H1 (cell line): ENCODE data around the gene FRMD3. TPM values are rescaled to one million over a fixed set of nuclear protein-coding genes. Genes with fewer than 3 reads are reported as not detected.

ENCODE experiments used
- CTCF ChIA-PET: fragments of 300-600 bp; sonication (Branson Sonifier 250); formaldehyde crosslinking; loops from one replicate; lab custom pipeline; 2021; ENCODE audit not compliant: partially characterized antibody; lab: Charles Lee
- POLR2A ChIA-PET: fragments of 300-600 bp; sonication (Branson Sonifier 250); formaldehyde crosslinking; loops from one replicate; lab custom pipeline; 2021; ENCODE audit warnings: inconsistent platforms; ENCODE audit not compliant: partially characterized antibody; lab: Charles Lee
- DNase-seq, 2 experiments: peaks; one replicate each; pipeline versions ENCODE4 v3.0.0 to v3.0.0-alpha.2; 2010 to 2022; ENCODE audit warnings: low spot score in 2 of 2, low read depth in 1 of 2, mixed read lengths in 1 of 2
- FAIRE-seq: peaks from 2 replicates; lab custom pipeline; 2011; peaks lifted over from hg19 to GRCh38; lab: Jason Lieb, UNC
- H2AFZ ChIP-seq: 2 replicates; pipeline ENCODE4 v1.8.1; 2012; ENCODE audit warnings: low read length, inconsistent platforms
- H2AK5ac ChIP-seq: 2 replicates; pipeline ENCODE4 v1.6.1; 2013; ENCODE audit warnings: low read depth, low read length
- H2BK120ac ChIP-seq: replicated peaks from 2 replicates; pipeline ENCODE3; 2013; ENCODE audit warnings: low read depth, low read length, inconsistent platforms
- H2BK12ac ChIP-seq: 2 replicates; pipeline ENCODE4 v1.6.1; 2013; ENCODE audit warnings: low read depth, low read length
- H2BK15ac ChIP-seq: 2 replicates; pipeline ENCODE4 v1.6.1; 2013; ENCODE audit warnings: low read length
- H2BK20ac ChIP-seq: 2 replicates; pipeline ENCODE4 v1.6.1; 2013; ENCODE audit warnings: low read length
- H2BK5ac ChIP-seq: 2 replicates; pipeline ENCODE4 v1.6.1; 2013; ENCODE audit warnings: low read depth, low read length
- H3K14ac ChIP-seq: 2 replicates; pipeline ENCODE4 v1.6.1; 2013; ENCODE audit warnings: inconsistent platforms; ENCODE audit not compliant: insufficient read length
- H3K18ac ChIP-seq: 2 replicates; pipeline ENCODE4 v1.6.1; 2013; ENCODE audit warnings: low read length; ENCODE audit errors: extremely low read depth
- H3K23ac ChIP-seq: 2 replicates; pipeline ENCODE4 v1.6.1; 2013; ENCODE audit warnings: inconsistent platforms; ENCODE audit not compliant: insufficient read length
- H3K23me2 ChIP-seq: 2 replicates; pipeline ENCODE4 v1.6.1; 2013; ENCODE audit warnings: low read depth, low read length
- H3K27ac ChIP-seq: 2 replicates; pipeline ENCODE4 v1.6.1; 2011; ENCODE audit warnings: low read depth, low read length, inconsistent platforms
- H3K27me3 ChIP-seq, 4 experiments: replicated peaks in 1 of 4; 1 replicate in 1 of 4; 2 replicates in 3 of 4; pipeline versions ENCODE4 v1.6.1 to v1.8.1; 2011 to 2013; ENCODE audit warnings: low read length in 3 of 4, mild to moderate bottlenecking in 3 of 4, inconsistent platforms in 2 of 4, mixed read lengths in 2 of 4, moderate library complexity in 1 of 4; ENCODE audit not compliant: control insufficient read depth in 3 of 4, insufficient read depth in 3 of 4; ENCODE audit errors: extremely low read depth in 1 of 4
- H3K36me3 ChIP-seq, 4 experiments: 2 replicates each; pipeline versions ENCODE4 v1.6.1 to v1.8.1; 2011 to 2013; ENCODE audit warnings: mild to moderate bottlenecking in 4 of 4, low read length in 3 of 4, moderate library complexity in 2 of 4, control low read depth in 1 of 4, inconsistent platforms in 1 of 4; ENCODE audit not compliant: insufficient read depth in 4 of 4, control insufficient read depth in 2 of 4
- H3K4ac ChIP-seq: replicated peaks from 2 replicates; pipeline ENCODE3; 2013; ENCODE audit warnings: low read length, low read depth, mixed read lengths, inconsistent platforms; ENCODE audit not compliant: insufficient read length
- H3K4me1 ChIP-seq, 4 experiments: replicated peaks in 1 of 4; 1 replicate in 1 of 4; 2 replicates in 3 of 4; pipeline versions ENCODE4 v1.6.1 to v1.8.1; 2011 to 2013; ENCODE audit warnings: low read length in 3 of 4, inconsistent platforms in 2 of 4, mixed read lengths in 1 of 4; ENCODE audit not compliant: insufficient read depth in 4 of 4, control insufficient read depth in 3 of 4
- H3K4me2 ChIP-seq, 2 experiments: 2 replicates each; pipeline versions ENCODE4 v1.6.1 to v1.8.1; 2011 to 2013; ENCODE audit warnings: low read depth in 2 of 2, low read length in 2 of 2, control low read depth in 1 of 2, inconsistent platforms in 1 of 2, mild to moderate bottlenecking in 1 of 2; ENCODE audit not compliant: insufficient read depth in 1 of 2
- H3K4me3 ChIP-seq, 4 experiments: fragments of 200-600, 300-600 bp in 1 of 4; sonication (generic), shearing (Covaris generic), sonication (Bioruptor Twin) in 1 of 4; 2 replicates each; pipeline versions ENCODE4 v1.5.1 to v1.8.1; 2011 to 2016; ENCODE audit warnings: low read length in 4 of 4, low read depth in 3 of 4, control low read depth in 2 of 4, inconsistent platforms in 2 of 4, mild to moderate bottlenecking in 2 of 4, mixed read lengths in 1 of 4, moderate library complexity in 1 of 4; ENCODE audit not compliant: insufficient read depth in 2 of 4; ENCODE audit errors: extremely low read depth in 1 of 4
- H3K56ac ChIP-seq: replicated peaks from 2 replicates; pipeline ENCODE3; 2013; ENCODE audit warnings: low read depth, mild to moderate bottlenecking, mixed read lengths, low read length, inconsistent platforms; ENCODE audit not compliant: insufficient read length
- H3K79me1 ChIP-seq: 2 replicates; pipeline ENCODE4 v1.6.1; 2013; ENCODE audit warnings: low read depth, low read length, control low read depth
- H3K79me2 ChIP-seq, 2 experiments: 2 replicates each; pipeline versions ENCODE4 v1.6.1 to v1.8.1; 2012 to 2013; ENCODE audit warnings: low read length in 2 of 2, mild to moderate bottlenecking in 2 of 2, inconsistent platforms in 1 of 2; ENCODE audit not compliant: insufficient read depth in 2 of 2, control insufficient read depth in 1 of 2
- H3K9ac ChIP-seq, 4 experiments: replicated peaks in 1 of 4; 1 replicate in 1 of 4; 2 replicates in 3 of 4; pipeline versions ENCODE4 v1.6.1 to v1.8.1; 2011 to 2013; ENCODE audit warnings: low read depth in 3 of 4, low read length in 3 of 4, control low read depth in 2 of 4, mild to moderate bottlenecking in 2 of 4, moderate library complexity in 2 of 4, inconsistent platforms in 1 of 4; ENCODE audit errors: extremely low read depth in 1 of 4
- H3K9me3 ChIP-seq, 2 experiments: 2 replicates each; pipeline versions ENCODE4 v1.6.1 to v1.8.1; 2012 to 2013; ENCODE audit warnings: mild to moderate bottlenecking in 2 of 2, moderate library complexity in 2 of 2, control low read depth in 1 of 2, inconsistent platforms in 1 of 2, low read depth in 1 of 2, low read length in 1 of 2, mixed read lengths in 1 of 2; ENCODE audit not compliant: insufficient read depth in 2 of 2
- H4K20me1 ChIP-seq, 2 experiments: replicated peaks in 1 of 2; 2 replicates each; pipeline versions ENCODE3 to v1.8.1; 2011 to 2013; ENCODE audit warnings: inconsistent platforms in 2 of 2, low read length in 2 of 2, mild to moderate bottlenecking in 1 of 2; ENCODE audit not compliant: insufficient read depth in 2 of 2, control insufficient read depth in 1 of 2
- H4K5ac ChIP-seq: 2 replicates; pipeline ENCODE4 v1.6.1; 2013; ENCODE audit warnings: low read length, low read depth, mixed read lengths, inconsistent platforms; ENCODE audit not compliant: insufficient read length
- H4K8ac ChIP-seq: 2 replicates; pipeline ENCODE4 v1.8.0; 2013; ENCODE audit warnings: mild to moderate bottlenecking, moderate library complexity, low read length, inconsistent platforms; ENCODE audit not compliant: insufficient read depth; ENCODE audit errors: extremely low read depth
- H4K91ac ChIP-seq: replicated peaks from 2 replicates; pipeline ENCODE3; 2013; ENCODE audit warnings: low read length, mixed read lengths, inconsistent platforms; ENCODE audit not compliant: insufficient read length
- EZH2 ChIP-seq: fragments of 200-600 bp; sonication (generic); IDR thresholded peaks from 2 replicates; pipeline ENCODE4 v1.7.1; 2012; ENCODE audit warnings: low read depth, mild to moderate bottlenecking, moderate library complexity, low read length, inconsistent platforms; ENCODE audit not compliant: severe bottlenecking
- POLR2A ChIP-seq, 2 experiments: IDR thresholded peaks; 1 replicate in 1 of 2; 2 replicates in 1 of 2; pipeline ENCODE4 v1.6.1; 2011; ENCODE audit warnings: low read depth in 2 of 2, low read length in 2 of 2, mild to moderate bottlenecking in 2 of 2; ENCODE audit errors: control extremely low read depth in 1 of 2
- SIX5 ChIP-seq: IDR thresholded peaks from 2 replicates; pipeline ENCODE4 v1.6.1; 2011; ENCODE audit warnings: mild to moderate bottlenecking, low read depth, low read length
- SUZ12 ChIP-seq: fragments of 200-600 bp; sonication (generic); IDR thresholded peaks from 2 replicates; pipeline ENCODE4 v1.6.1; 2012; ENCODE audit warnings: mild to moderate bottlenecking, inconsistent platforms, low read length, moderate library complexity, mixed read lengths
- WGBS, 2 experiments: shearing (Covaris generic) in 1 of 2; methylation state at CpG; one replicate each; pipeline versions ENCODE4 v1.1.6 to v1.1.7; 2013 to 2015; ENCODE audit warnings: low lambda C conversion rate in 2 of 2, mixed read lengths in 2 of 2, inconsistent platforms in 1 of 2, low coverage in 1 of 2, missing lambda C conversion rate in 1 of 2; ENCODE audit not compliant: insufficient replicate concordance in 2 of 2, insufficient coverage in 1 of 2, insufficient read length in 1 of 2; ENCODE audit errors: extremely low coverage in 1 of 2, missing lambda C conversion rate in 1 of 2; 5-methylcytosine and 5-hydroxymethylcytosine counted together
- polyA plus RNA-seq, 7 experiments: library from polyadenylated mRNA; depleted of rRNA in 3 of 7; stranded (reverse) in 5 of 7; unstranded in 2 of 7; fragments of >200 nt in 5 of 7; fragments of 200-250 nt in 2 of 7; gene quantifications; 1 replicate in 5 of 7; 2 replicates in 1 of 7; 4 replicates in 1 of 7; pipeline versions ENCODE4 v1.2.1 to v1.2.3, GENCODE V29; 2011 to 2013; ENCODE audit warnings: missing spikeins in 2 of 7, mixed read lengths in 2 of 7
- total RNA-seq: library from RNA; stranded (reverse); fragmentation: NEBNext Ultra II Directional; extraction: Animal tissue kit (Norgen Biotek cat#: 25700); gene quantifications from 2 replicates; pipeline ENCODE4 v1.2.1, GENCODE V29; 2021

Gene FRMD3
- total and polyA plus RNA-seq, 2 of the 8 experiments (the other 6 are each of a cell fraction or from before 2014, with no cell fraction given), result 0.15 to 1.4 TPM

GRCh38 chr9:83218411-83219090 is 319.6 kb downstream of the FRMD3 start:
- H4K20me1 ChIP-seq, result no peaks in the 10 kb centered on the region
- H2BK12ac ChIP-seq, result peak overlapping the region; percentile 2; the same call in 1 of the 2 replicates
- no peak overlapping the region for H2AK5ac ChIP-seq
- no peak overlapping the region for H3K4ac ChIP-seq
- no peak overlapping the region for H3K14ac ChIP-seq
- FAIRE-seq (no peak), DNase-seq (no peak)
- 75% methylated on average over 11 of the region's 11 CpGs; no CpG with 5 or more reads in 1 of the 2 experiments for WGBS, 2 experiments
- H3K27ac ChIP-seq, result no peak overlapping the region
- no peaks in the 10 kb centered on the region for H3K27me3 ChIP-seq
- no peaks in the 10 kb centered on the region for H3K79me1 ChIP-seq
- peaks cover 7 to 9% of the 10 kb centered on the region in 2 experiments; a peak in 2 of 4 replicates for H3K9me3 ChIP-seq
- H2BK5ac ChIP-seq, result peak overlapping the region; percentile 60; the same call in 1 of the 2 replicates
- peak overlapping the region; percentile 18 to 80; a peak in 3 of 4 replicates for H3K4me2 ChIP-seq
- no peak overlapping the region for H4K5ac ChIP-seq
- H2AFZ ChIP-seq, result peak overlapping the region; percentile 71
- no peak overlapping the region for H2BK15ac ChIP-seq
- H3K23me2 ChIP-seq, result no peaks in the 10 kb centered on the region; the same call in 1 of the 2 replicates
- H3K36me3 ChIP-seq, result no peaks in the 10 kb centered on the region
- no peak overlapping the region for H2BK120ac ChIP-seq
- POLR2A ChIA-PET, result no interaction called here
- H3K79me2 ChIP-seq, result no peaks in the 10 kb centered on the region
- H4K91ac ChIP-seq, result no peak overlapping the region
- peak overlapping the region in 1 of 4 experiments; percentile 11; a peak in 1 of 8 replicates for H3K4me3 ChIP-seq
- no peak for TF ChIP-seq SUZ12
- no peak for TF ChIP-seq EZH2
- TF ChIP-seq POLR2A (IDR thresholded peaks at IDR 0.05; ENCODE audit: control extremely low read depth in 1 of 2, low read depth in 2 of 2, low read length in 2 of 2), result no peak
- TF ChIP-seq SIX5, result no peak
- H3K18ac ChIP-seq, result no peak overlapping the region
- H4K8ac ChIP-seq, result 0 out of 2 replicates have a peak overlapping the region, but pooled peaks have one; percentile 9
- no peak overlapping the region for H3K56ac ChIP-seq
- H3K9ac ChIP-seq, result no peak overlapping the region
- no peak overlapping the region for H2BK20ac ChIP-seq
- H3K4me1 ChIP-seq, result peaks cover 0 to 3% (median 0%) of the 10 kb centered on the region in 4 experiments; a peak in 2 of 7 replicates
- CTCF ChIA-PET, result interaction anchor here (0.7 to 1.1 kb wide), 8 partner anchors 12 to 378 kb away, joined by 3 to 5 read pairs (median 3); no protein-coding TSS in a partner anchor
- no peak overlapping the region for H3K23ac ChIP-seq
